KMS-11 (cell line): ENCODE results near the gene PECR.
"Not testable (repeated sequence)": the region's sequence is repeated elsewhere in the genome, so short reads cannot be mapped to it uniquely, and the experiment has no call there.

Source experiments
- H2AFZ ChIP-seq: fragments of 200-600 bp; sonication (generic); 2 replicates; pipeline ENCODE4 v1.6.1; 2016; ENCODE audit warnings: antibody characterized with exemption, mixed run types, low read depth
- H3K27ac ChIP-seq: fragments of 200-600 bp; sonication (generic); 2 replicates; pipeline ENCODE4 v1.6.1; 2016; ENCODE audit warnings: mild to moderate bottlenecking, mixed run types
- H3K27me3 ChIP-seq: fragments of 200-600 bp; sonication (generic); 2 replicates; pipeline ENCODE4 v1.6.1; 2017; ENCODE audit warnings: mild to moderate bottlenecking, low read depth, mixed run types, moderate library complexity; ENCODE audit not compliant: insufficient read depth
- H3K36me3 ChIP-seq: fragments of 200-600 bp; sonication (generic); 2 replicates; pipeline ENCODE4 v1.6.1; 2017; ENCODE audit warnings: mild to moderate bottlenecking, mixed run types; ENCODE audit not compliant: insufficient read depth
- H3K4me1 ChIP-seq: fragments of 200-600 bp; sonication (generic); 2 replicates; pipeline ENCODE4 v1.6.1; 2016; ENCODE audit warnings: mild to moderate bottlenecking, low read depth, mixed run types; ENCODE audit not compliant: poor library complexity, severe bottlenecking
- H3K4me2 ChIP-seq: fragments of 200-600 bp; sonication (generic); 2 replicates; pipeline ENCODE4 v1.7.0; 2016; ENCODE audit warnings: mild to moderate bottlenecking, mixed run types
- H3K4me3 ChIP-seq: fragments of 200-600 bp; sonication (generic); IDR thresholded peaks from 2 replicates; pipeline ENCODE4 v1.6.1; 2017; ENCODE audit warnings: low read depth, low read length, mixed read lengths; ENCODE audit not compliant: insufficient read depth
- H3K79me2 ChIP-seq: fragments of 200-600 bp; sonication (generic); 2 replicates; pipeline ENCODE4 v1.6.1; 2016; ENCODE audit warnings: low read depth, mixed run types; ENCODE audit not compliant: insufficient read depth
- H3K9ac ChIP-seq: fragments of 200-600 bp; sonication (generic); 2 replicates; pipeline ENCODE4 v1.6.1; 2016; ENCODE audit warnings: mild to moderate bottlenecking, mixed run types
- H4K20me1 ChIP-seq: fragments of 200-600 bp; sonication (generic); 2 replicates; pipeline ENCODE4 v1.6.1; 2016; ENCODE audit warnings: mild to moderate bottlenecking, mixed run types; ENCODE audit not compliant: insufficient read depth
- TF ChIP-seq, protein P1 (sequence below): fragments of 200-600 bp; sonication (generic); conservative IDR thresholded peaks from 2 replicates; pipeline ENCODE4 v1.6.1; 2017; ENCODE audit warnings: low read depth, mild to moderate bottlenecking, antibody characterized with exemption, low read length, moderate library complexity, mixed read lengths

Gene PECR

DNA sequence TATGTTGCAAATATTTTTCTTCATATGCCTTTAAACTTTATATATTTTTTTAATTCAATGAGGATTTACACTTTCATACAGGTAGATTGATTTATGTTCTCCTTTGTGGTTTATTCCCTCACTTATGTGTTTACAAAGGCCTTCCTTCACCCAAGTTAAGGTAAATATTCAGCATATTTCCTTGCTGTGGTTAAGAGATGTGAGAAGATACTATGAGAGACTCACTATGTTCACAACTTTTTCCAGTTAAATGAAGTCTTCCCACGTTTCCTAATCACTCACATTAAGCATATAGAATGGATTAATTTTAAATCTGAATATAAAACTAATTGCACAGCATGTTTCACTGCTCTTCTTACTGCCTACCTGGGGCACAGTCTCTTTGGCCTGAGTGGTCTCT lies 597 bp downstream of the PECR start:
- peaks cover 29% of the 10 kb centered on the region for H3K4me1 ChIP-seq

DNA sequence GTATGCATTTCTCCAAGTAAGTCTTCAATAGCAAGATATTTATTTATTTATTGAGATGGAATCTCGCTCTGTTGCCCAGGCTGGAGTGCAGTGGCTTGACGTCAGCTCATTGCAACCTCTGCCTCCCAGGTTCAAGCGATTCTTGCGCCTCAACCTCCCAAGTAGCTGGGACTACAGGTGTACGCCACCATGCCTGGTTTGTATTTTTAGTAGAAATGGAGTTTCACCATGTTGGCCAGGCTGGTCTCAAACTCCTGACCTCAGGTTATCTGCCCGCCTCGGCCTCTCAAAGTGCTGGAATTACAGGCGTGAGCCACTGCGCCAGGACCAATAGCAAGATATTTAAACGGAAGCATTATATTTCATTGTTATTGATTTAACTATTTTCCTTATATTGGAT lies 1.6 kb downstream of the PECR start:
- H3K79me2 ChIP-seq, H3K27ac ChIP-seq, H3K9ac ChIP-seq, H3K27me3 ChIP-seq, H4K20me1 ChIP-seq, H2AFZ ChIP-seq, H3K4me3 ChIP-seq, H3K36me3 ChIP-seq: not testable (repeated sequence)
- peak overlapping the region; percentile 79 for H3K4me2 ChIP-seq
- H3K4me1 ChIP-seq: peaks cover 29% of the 10 kb centered on the region

More for the DNA sequence above, 597 bp downstream of the PECR start:
- no peaks in the 10 kb centered on the region for H3K79me2 ChIP-seq
- H4K20me1 ChIP-seq: no peaks in the 10 kb centered on the region
- H3K36me3 ChIP-seq: no peaks in the 10 kb centered on the region
- H3K27ac ChIP-seq: no peak overlapping the region
- H3K27me3 ChIP-seq: no peaks in the 10 kb centered on the region; the same call in 1 of the 2 replicates
- peak overlapping the region; percentile 79 for H3K4me2 ChIP-seq
- H2AFZ ChIP-seq: peak overlapping the region; percentile 99
- TF ChIP-seq, protein P1, sequence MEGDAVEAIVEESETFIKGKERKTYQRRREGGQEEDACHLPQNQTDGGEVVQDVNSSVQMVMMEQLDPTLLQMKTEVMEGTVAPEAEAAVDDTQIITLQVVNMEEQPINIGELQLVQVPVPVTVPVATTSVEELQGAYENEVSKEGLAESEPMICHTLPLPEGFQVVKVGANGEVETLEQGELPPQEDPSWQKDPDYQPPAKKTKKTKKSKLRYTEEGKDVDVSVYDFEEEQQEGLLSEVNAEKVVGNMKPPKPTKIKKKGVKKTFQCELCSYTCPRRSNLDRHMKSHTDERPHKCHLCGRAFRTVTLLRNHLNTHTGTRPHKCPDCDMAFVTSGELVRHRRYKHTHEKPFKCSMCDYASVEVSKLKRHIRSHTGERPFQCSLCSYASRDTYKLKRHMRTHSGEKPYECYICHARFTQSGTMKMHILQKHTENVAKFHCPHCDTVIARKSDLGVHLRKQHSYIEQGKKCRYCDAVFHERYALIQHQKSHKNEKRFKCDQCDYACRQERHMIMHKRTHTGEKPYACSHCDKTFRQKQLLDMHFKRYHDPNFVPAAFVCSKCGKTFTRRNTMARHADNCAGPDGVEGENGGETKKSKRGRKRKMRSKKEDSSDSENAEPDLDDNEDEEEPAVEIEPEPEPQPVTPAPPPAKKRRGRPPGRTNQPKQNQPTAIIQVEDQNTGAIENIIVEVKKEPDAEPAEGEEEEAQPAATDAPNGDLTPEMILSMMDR: no peak
- H3K4me3 ChIP-seq: peak overlapping the region; percentile 96
- H3K9ac ChIP-seq: peak overlapping the region; percentile 43

DNA sequence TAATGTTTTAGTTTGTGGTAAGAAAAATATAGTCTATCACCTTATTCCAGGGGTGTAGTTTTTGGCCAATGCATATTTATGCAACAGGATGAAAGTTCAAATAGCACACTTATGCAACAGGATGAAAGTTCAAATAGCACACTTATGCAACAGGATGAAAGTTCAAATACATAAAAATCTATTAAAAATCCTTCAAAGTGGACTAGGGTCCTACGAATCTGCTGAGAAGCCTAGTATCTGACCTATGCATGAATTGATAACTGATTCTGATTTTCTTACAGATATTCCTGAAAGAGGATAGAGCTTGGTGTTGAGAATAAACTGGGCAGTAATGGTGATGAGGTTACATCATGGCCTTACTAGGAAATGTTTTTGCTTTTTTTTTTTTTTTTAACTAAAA lies 2.8 kb downstream of the PECR start:
- Histone ChIP-seq H3K9ac (no peak overlapping the region), H3K4me1 (peaks cover 29% of the 10 kb centered on the region), H3K4me3 (no peak overlapping the region), H3K36me3 (no peaks in the 10 kb centered on the region), H3K27ac (no peak overlapping the region), H3K4me2 (no peak overlapping the region), H4K20me1 (no peaks in the 10 kb centered on the region), H3K79me2 (no peaks in the 10 kb centered on the region), H3K27me3 (no peaks in the 10 kb centered on the region; the same call in 1 of the 2 replicates), H2AFZ (no peak overlapping the region)
- TF ChIP-seq, protein P1: no peak

DNA sequence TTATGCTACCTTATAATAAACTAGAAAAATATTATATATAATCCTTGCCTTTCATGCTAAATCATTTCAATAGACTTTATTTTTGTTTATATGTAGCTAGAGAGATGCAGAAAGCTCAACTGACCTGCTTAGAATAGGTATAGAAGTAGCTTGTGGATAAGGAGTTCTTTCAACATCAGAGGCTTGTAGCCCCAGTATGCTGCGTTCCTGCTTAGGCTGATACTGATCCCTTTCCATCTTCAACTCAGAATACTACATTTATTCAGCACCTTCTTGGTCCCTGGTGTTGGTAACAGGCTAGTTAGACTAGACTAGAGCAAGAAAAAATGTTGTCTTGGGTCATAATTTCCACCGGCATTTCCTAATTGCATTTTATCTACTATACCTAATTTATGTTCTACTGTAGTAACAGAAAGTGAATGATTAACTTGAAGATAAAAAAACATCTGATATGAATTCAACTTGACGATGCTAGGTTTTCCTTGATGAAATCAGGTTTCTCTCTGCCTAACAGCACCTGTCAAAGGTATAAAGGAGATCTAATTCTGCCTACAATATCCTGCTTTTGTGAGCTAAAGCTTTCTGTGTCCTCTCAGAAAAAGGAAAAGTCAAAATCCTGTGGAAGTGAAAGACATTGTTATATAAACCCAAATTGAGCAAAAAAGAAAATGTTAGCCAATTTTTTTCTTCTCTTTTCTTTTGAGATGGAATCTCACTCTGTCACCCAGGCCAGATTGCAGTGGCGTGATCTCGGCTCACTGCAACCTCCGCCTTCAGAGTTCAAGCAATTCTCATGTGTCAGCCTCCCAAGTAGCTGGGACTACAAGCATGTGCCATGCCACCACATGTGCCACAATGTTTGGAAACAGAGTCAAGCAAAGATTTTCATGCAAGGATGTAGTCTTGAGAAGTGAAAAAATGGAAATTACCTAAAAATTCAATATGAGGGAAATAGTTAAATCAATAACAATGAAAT lies 5.8 kb downstream of the PECR start:
- Histone ChIP-seq H3K9ac (no peak overlapping the region), H3K27ac (no peak overlapping the region), H3K4me3 (no peak overlapping the region), H3K27me3 (no peaks in the 10 kb centered on the region), H2AFZ (no peak overlapping the region), H3K79me2 (no peaks in the 10 kb centered on the region), H3K36me3 (no peaks in the 10 kb centered on the region), H3K4me2 (no peak overlapping the region), H4K20me1 (no peaks in the 10 kb centered on the region), H3K4me1 (peaks cover 17% of the 10 kb centered on the region)
- TF ChIP-seq, protein P1: no peak

DNA sequence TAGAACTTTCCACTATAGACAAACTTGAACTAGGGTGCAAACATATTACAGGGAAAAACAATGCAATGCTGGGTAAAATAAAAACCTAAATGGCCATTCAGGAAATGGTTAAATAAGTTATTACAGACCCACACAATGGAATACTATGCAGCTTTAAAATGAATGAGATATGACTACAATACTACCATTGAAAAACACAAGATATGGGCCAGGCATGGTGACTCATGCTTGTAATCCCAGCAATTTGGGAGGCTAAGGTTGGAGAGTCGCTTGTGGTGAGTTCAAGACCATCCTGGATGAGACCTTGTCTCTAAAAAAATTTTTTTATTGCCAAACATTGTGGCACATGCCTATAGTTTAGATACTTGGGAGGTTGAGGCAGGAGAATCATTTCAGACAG lies 6.8 kb downstream of the PECR start:
- no peak overlapping the region for H3K27ac ChIP-seq
- H3K4me2 ChIP-seq: no peak overlapping the region
- H4K20me1 ChIP-seq: no peaks in the 10 kb centered on the region
- no peak overlapping the region for H3K4me3 ChIP-seq
- H3K36me3 ChIP-seq: no peaks in the 10 kb centered on the region
- no peaks in the 10 kb centered on the region for H3K79me2 ChIP-seq
- H3K4me1 ChIP-seq: peaks cover 7% of the 10 kb centered on the region
- H3K9ac ChIP-seq: no peak overlapping the region
- H3K27me3 ChIP-seq: no peaks in the 10 kb centered on the region
- H2AFZ ChIP-seq: no peak overlapping the region
- TF ChIP-seq, protein P1: no peak
